ENCODE data around the gene RENBP.

GRCh38 chrX:153927922-153928760 lies 16.3 kb downstream of the RENBP start:
- TF ChIP-seq, protein P1, sequence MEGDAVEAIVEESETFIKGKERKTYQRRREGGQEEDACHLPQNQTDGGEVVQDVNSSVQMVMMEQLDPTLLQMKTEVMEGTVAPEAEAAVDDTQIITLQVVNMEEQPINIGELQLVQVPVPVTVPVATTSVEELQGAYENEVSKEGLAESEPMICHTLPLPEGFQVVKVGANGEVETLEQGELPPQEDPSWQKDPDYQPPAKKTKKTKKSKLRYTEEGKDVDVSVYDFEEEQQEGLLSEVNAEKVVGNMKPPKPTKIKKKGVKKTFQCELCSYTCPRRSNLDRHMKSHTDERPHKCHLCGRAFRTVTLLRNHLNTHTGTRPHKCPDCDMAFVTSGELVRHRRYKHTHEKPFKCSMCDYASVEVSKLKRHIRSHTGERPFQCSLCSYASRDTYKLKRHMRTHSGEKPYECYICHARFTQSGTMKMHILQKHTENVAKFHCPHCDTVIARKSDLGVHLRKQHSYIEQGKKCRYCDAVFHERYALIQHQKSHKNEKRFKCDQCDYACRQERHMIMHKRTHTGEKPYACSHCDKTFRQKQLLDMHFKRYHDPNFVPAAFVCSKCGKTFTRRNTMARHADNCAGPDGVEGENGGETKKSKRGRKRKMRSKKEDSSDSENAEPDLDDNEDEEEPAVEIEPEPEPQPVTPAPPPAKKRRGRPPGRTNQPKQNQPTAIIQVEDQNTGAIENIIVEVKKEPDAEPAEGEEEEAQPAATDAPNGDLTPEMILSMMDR (IDR thresholded peaks at IDR 0.05) = peak; percentile 23; the same call in 1 of the 2 replicates
- TF ChIP-seq ZFX (IDR thresholded peaks at IDR 0.05; ENCODE audit: borderline replicate concordance) = no peak

Measured in 22Rv1 (cell line).